DND-41 (cell line): ENCODE measurements around the gene CHKB.

Experiments used
- ATAC-seq: fragments of 200-7000 bp; cut with Tn5 transposase; 3 replicates; pipeline ENCODE4 v1.9.1; 2021; ENCODE audit warnings: low read depth; ENCODE audit not compliant: insufficient read depth
- DNase-seq: peaks from one replicate; pipeline ENCODE4 v3.0.0-alpha.2; 2020
- H2AFZ ChIP-seq: 2 replicates; pipeline ENCODE4 v1.6.0; 2012; ENCODE audit warnings: low read depth, low read length
- H3K27ac ChIP-seq: 2 replicates; pipeline ENCODE4 v1.5.1; 2012; ENCODE audit warnings: low read length, inconsistent platforms
- H3K27me3 ChIP-seq: fragments of 200-600 bp; sonication (generic); 2 replicates; pipeline ENCODE4 v1.6.0; 2012; ENCODE audit warnings: low read length, mild to moderate bottlenecking, inconsistent platforms; ENCODE audit not compliant: insufficient read depth, poor library complexity
- H3K36me3 ChIP-seq: 2 replicates; pipeline ENCODE4 v1.5.1; 2012; ENCODE audit warnings: low read length, inconsistent platforms; ENCODE audit not compliant: insufficient read depth
- H3K4me1 ChIP-seq: 2 replicates; pipeline ENCODE4 v1.5.1; 2012; ENCODE audit warnings: mild to moderate bottlenecking, low read length; ENCODE audit not compliant: insufficient read depth
- H3K4me2 ChIP-seq: 2 replicates; pipeline ENCODE4 v1.6.0; 2012; ENCODE audit warnings: mild to moderate bottlenecking, moderate library complexity, low read length, inconsistent platforms; ENCODE audit not compliant: insufficient read depth
- H3K4me3 ChIP-seq, 2 experiments: fragments of 200-600 bp in 1 of 2; shearing (Covaris generic) in 1 of 2; 2 replicates each; pipeline ENCODE4 v1.5.1; 2012 to 2016; ENCODE audit warnings: inconsistent platforms in 2 of 2, low read length in 2 of 2, mild to moderate bottlenecking in 2 of 2, low read depth in 1 of 2, moderate library complexity in 1 of 2
- H3K79me2 ChIP-seq: 2 replicates; pipeline ENCODE4 v1.6.0; 2012; ENCODE audit warnings: low read length, inconsistent platforms; ENCODE audit not compliant: insufficient read depth
- H3K9ac ChIP-seq: 2 replicates; pipeline ENCODE4 v1.6.0; 2012; ENCODE audit warnings: low read depth, mild to moderate bottlenecking, inconsistent platforms, low read length, moderate library complexity
- H3K9me3 ChIP-seq: 2 replicates; pipeline ENCODE4 v1.5.1; 2012; ENCODE audit warnings: low read length, moderate library complexity, mild to moderate bottlenecking, inconsistent platforms; ENCODE audit not compliant: insufficient read depth, severe bottlenecking
- H4K20me1 ChIP-seq: 2 replicates; pipeline ENCODE4 v1.6.0; 2012; ENCODE audit warnings: low read length; ENCODE audit not compliant: insufficient read depth
- EZH2 ChIP-seq: IDR thresholded peaks from 3 replicates; pipeline ENCODE4 v1.6.1; 2012; ENCODE audit warnings: borderline replicate concordance, low read depth, mild to moderate bottlenecking, moderate library complexity, low read length, inconsistent platforms; ENCODE audit not compliant: severe bottlenecking
- TF ChIP-seq, protein P1 (sequence below): IDR thresholded peaks from 2 replicates; pipeline ENCODE4 v1.5.1; 2012; ENCODE audit warnings: borderline replicate concordance, low read length, moderate library complexity, mild to moderate bottlenecking; ENCODE audit not compliant: poor library complexity, severe bottlenecking; ENCODE audit errors: extremely low read depth

Gene CHKB

GRCh38 chr22:50532824-50533796 is 49.5 kb downstream of the CHKB start:
- TF ChIP-seq EZH2, result no peak
- TF ChIP-seq, protein P1, sequence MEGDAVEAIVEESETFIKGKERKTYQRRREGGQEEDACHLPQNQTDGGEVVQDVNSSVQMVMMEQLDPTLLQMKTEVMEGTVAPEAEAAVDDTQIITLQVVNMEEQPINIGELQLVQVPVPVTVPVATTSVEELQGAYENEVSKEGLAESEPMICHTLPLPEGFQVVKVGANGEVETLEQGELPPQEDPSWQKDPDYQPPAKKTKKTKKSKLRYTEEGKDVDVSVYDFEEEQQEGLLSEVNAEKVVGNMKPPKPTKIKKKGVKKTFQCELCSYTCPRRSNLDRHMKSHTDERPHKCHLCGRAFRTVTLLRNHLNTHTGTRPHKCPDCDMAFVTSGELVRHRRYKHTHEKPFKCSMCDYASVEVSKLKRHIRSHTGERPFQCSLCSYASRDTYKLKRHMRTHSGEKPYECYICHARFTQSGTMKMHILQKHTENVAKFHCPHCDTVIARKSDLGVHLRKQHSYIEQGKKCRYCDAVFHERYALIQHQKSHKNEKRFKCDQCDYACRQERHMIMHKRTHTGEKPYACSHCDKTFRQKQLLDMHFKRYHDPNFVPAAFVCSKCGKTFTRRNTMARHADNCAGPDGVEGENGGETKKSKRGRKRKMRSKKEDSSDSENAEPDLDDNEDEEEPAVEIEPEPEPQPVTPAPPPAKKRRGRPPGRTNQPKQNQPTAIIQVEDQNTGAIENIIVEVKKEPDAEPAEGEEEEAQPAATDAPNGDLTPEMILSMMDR, result no peak
- no peaks in the 10 kb centered on the region for H3K9me3 ChIP-seq
- no peaks in the 10 kb centered on the region for H3K27me3 ChIP-seq
- DNase-seq, result no peak
- no peaks in the 10 kb centered on the region for H3K36me3 ChIP-seq
- no peak overlapping the region for H3K4me2 ChIP-seq
- H3K9ac ChIP-seq, result no peak overlapping the region
- no peak overlapping the region for H3K4me3 ChIP-seq
- H3K79me2 ChIP-seq, result no peaks in the 10 kb centered on the region
- H3K4me1 ChIP-seq, result no peaks in the 10 kb centered on the region
- H4K20me1 ChIP-seq, result peaks cover 5% of the 10 kb centered on the region; the same call in 1 of the 2 replicates
- no peak overlapping the region for H2AFZ ChIP-seq
- no peak for ATAC-seq
- H3K27ac ChIP-seq, result no peak overlapping the region

DNA sequence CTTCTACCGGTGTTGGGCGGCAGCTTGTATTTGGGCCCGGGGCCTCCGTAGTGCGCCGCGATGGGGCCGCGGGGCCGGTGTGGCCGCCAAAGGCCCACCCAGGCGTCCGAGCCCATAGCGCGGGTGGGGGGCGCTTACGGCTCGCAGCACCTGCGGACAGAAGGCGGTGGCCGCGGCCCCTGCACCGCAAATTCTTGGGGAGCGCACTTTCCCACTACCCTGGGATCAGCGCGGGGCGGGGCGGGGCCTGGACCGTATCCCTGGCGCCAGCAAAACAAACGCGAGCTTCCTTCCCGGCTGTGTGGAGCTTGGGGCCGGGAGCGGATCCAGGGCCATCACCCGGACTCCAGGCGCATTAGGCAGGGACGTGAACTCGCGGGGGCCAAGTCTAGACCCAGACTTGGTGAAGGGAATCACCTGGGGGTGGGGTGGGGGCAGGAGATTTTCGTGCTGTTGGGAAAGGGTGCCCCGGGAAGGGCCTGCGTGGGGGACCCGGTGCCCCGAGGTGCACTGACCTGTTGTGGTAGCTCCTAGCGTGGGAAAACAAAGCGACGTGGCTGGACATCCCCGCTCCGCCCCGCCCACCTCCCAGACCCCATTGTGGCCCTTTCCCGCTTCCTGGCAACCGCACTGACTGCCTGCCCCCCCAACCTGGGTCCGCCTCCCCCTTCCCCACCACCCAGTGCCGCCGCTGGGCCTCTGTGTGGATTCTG is 50.5 kb downstream of the CHKB start:
- peaks cover under 1% of the 10 kb centered on the region; the same call in 1 of the 2 replicates for H3K79me2 ChIP-seq
- H3K27ac ChIP-seq, result no peak overlapping the region
- no peaks in the 10 kb centered on the region for H3K36me3 ChIP-seq
- H3K9me3 ChIP-seq, result no peaks in the 10 kb centered on the region
- H3K4me1 ChIP-seq, result peaks cover 4% of the 10 kb centered on the region
- no peak overlapping the region for H3K4me3 ChIP-seq
- H2AFZ ChIP-seq, result no peak overlapping the region
- H4K20me1 ChIP-seq, result peaks cover 5% of the 10 kb centered on the region; the same call in 1 of the 2 replicates
- no peaks in the 10 kb centered on the region for H3K27me3 ChIP-seq
- no peak overlapping the region for H3K4me2 ChIP-seq
- no peak for TF ChIP-seq EZH2
- TF ChIP-seq, protein P1, result no peak
- no peak overlapping the region for H3K9ac ChIP-seq
- DNase-seq (no peak), ATAC-seq (no peak)

DNA sequence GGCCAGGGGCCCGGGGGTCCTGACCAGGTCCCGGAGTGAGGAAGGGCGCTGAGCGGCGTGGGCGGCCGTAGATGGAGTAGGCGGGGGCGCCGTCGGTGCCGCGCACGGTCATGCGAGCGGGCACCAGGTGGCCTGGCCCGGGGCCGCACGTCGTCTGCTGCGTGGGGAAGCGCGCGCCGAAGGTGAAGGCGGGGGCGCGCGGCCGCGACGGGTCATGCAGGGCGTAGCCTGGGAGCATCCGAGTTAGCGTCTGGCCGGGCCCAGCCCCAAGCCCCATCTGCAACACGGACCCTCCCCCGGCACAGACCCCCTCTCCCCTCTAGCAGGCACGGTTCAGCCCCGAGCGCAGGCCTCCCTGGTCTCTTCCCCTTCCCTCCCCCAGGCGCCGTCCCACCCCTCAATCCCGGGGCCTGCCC is 51.1 kb downstream of the CHKB start:
- H3K9ac ChIP-seq, result no peak overlapping the region
- H3K27me3 ChIP-seq, result no peaks in the 10 kb centered on the region
- no peak for DNase-seq
- H4K20me1 ChIP-seq, result peaks cover 5% of the 10 kb centered on the region; the same call in 1 of the 2 replicates
- peaks cover 10% of the 10 kb centered on the region for H3K4me1 ChIP-seq
- H3K4me3 ChIP-seq, result no peak overlapping the region
- no peaks in the 10 kb centered on the region for H3K36me3 ChIP-seq
- H3K79me2 ChIP-seq, result peaks cover 6% of the 10 kb centered on the region
- no peak overlapping the region for H3K4me2 ChIP-seq
- no peaks in the 10 kb centered on the region for H3K9me3 ChIP-seq
- TF ChIP-seq, protein P1, result no peak
- no peak for TF ChIP-seq EZH2
- H3K27ac ChIP-seq, result no peak overlapping the region
- no peak for ATAC-seq
- H2AFZ ChIP-seq, result no peak overlapping the region
